GM19324 (cell line): ENCODE results near the gene ERCC5.
A peak's percentile ranks its signal among the peaks of the same experiment; 100 is the strongest.

Source experiments
- ATAC-seq: cut with Tn5 transposase; IDR thresholded peaks from one replicate; pipeline ENCODE4 v1.9.1; 2021; ENCODE audit warnings: mild to moderate bottlenecking, moderate library complexity; ENCODE audit not compliant: unreplicated experiment, low FRiP score

ERCC5 gene

DNA sequence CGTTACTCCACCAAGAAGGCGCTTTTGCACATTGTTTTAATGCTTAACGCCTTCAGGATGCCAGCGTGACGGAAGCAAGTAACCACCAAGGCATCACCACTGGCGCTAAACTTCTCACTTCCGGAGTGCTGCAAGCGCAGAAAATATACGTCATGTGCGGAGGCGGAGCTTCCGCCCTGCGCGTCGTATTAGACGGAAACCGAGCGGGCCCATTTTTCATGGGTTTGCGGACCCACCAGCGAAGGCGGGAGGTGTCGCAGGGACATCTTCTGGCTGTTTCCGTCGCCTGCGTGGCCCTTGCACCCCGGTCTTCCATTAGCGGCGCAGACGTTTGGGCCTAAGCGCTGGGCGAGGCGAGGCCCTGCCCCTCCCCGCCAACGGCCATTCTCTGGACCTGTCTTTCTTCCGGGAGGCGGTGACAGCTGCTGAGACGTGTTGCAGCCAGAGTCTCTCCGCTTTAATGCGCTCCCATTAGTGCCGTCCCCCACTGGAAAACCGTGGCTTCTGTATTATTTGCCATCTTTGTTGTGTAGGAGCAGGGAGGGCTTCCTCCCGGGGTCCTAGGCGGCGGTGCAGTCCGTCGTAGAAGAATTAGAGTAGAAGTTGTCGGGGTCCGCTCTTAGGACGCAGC is at the start of gene ERCC5:
TSS of gene ERCC5 (plus strand) at position 403 of the 631 bp plus-strand sequence. CDS start 235 bp downstream, outside the sequence.
- ATAC-seq, result peak; percentile 90

DNA sequence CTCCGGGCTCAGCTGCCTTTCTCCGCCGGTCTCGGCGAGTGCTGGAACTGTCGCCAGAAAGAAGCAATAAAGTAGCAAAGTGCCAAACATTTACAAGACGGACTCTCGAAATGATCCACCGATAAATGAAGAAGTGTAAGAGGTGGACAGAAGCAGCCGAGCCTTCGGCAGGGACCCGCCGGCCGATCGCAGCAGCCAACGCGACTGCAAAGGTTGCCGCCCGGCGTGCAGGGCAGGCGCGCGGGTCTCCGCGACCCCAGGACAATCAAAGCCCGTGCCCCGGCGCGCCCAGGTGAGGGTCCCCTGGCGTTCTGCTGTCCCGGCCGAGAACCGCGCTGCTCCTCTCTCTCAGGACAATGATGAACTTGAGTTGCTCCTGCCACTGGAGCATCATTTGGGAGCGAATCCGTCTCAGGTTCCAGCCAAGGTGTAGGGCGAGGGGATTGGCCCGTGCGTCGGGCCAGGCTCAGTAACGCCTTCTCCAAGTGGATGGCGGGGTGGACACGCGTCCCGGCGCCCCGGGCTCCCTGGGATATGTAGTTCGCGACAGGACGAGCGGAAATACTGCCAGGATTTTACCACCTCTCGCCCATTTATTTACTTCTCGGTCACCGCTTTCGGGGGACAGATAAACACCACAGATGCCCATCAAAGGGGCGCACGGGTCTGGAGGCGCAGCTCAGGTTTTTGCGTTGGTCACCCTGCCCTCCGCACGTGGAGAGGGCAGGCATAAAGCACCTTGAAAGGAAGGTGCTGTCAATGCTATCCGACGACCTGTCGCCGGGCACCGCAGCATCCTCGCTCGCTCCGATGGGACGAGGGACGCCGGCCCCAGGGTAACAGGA is 47.0 kb upstream of the ERCC5 start, which contains the start of the genes BIVM and POGLUT2:
TSS of gene BIVM (plus strand) at position 539 of the 845 bp plus-strand sequence. CDS start 8,149 bp downstream, outside the sequence.
TSS of gene POGLUT2 (minus strand) at position 396 of the 845 bp plus-strand sequence. CDS start at position 90, 306 bp downstream.
- peak; percentile 80 for ATAC-seq

GRCh38 chr13:102799426-102800144 is 46.2 kb upstream of the ERCC5 start:
- peak; percentile 13 for ATAC-seq

DNA sequence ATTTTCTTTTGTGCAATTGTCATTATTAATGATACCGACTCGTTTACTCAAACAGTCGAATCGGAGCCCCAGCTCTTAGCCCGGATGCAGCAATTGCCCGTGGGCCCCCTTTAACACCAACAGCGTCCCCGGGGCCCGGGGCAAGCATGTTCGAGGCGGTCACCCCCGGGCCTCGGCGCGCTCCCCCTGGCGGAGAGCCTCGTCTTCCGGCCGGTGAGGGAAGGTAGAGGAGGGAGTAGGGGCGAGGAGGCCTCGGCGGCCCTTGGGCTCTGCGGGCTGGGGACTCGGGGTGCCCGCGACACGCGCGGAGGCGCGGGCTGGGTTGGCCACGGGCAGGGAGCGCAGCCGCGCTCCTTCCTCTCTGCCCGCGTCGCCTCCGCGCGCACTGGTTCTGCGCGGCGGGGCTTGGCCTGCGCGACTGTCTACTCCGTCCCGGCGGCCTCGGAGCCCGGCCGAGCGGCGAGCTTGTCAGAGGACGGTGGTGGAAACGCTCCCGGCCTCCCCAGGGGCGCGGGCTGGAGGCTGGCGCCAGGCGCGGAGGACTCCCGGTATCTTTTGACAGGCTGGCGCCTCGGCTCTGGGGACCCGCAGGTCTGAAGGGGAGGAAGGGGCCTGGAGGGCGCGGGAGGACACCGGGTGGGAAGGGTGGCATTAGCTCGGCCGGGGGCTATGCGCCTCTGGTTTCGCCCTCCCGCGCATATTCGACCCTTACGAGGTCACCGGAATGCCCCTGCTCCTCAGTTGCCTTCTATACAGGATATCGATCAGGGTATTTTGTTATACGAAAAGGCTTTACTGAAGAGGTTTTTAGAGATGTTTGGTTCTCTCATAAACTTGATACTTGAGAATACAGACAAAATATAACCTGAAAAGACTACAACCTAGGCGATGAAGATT is 45.4 kb upstream of the ERCC5 start:
- ATAC-seq, result peak; percentile 91

GRCh38 chr13:102805680-102806079 is 40.2 kb upstream of the ERCC5 start:
- ATAC-seq, result no peak

DNA sequence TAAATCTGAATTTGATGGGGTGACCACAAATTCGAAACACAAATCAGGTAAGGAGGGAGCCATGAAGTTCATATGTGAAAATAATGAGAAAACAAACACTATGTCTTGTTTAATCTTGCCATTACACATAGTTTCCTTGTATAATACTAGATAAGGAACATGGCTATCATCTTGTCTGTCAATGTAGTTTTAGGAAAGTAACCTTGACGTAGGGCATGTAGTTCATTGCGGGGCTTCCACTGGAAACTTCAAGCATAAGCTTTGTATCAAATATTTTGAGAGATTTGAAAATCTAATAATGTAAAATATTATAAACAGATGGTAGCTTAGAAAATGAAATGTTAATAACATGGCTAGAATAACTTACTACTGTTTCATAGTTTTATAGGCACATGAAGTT is 38.1 kb upstream of the ERCC5 start:
- ATAC-seq, result no peak

DNA sequence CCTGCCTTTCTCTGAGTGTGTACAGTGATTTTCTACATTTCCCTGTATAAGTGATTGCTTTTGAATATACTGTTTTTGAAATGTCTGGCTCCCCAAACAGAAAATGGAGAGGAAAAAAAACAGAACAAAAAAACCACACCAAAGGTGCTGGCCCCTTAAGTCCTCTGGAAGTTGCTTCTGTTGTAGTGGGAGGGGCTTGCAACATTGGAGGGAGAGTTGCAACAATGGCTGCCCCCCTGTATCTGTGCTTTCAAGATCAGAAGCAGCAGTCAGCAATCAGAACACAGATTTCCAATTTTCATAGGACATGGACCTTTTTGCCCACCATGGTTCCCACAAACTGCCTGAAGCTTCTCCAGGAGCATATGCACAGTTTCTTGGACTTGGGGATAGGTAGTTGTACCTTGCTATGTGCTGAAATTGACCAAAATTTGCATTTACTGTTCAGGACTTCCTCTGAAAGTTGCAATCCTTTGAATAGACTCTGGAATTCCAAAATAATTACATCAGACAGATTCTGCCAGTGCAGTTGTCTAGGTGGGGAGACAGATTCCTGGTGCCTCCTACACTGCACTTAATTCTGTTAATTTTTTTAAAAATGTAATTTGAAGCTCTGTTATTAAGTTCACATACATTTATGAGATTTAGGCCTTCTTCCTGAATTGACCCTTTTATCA is 33.1 kb upstream of the ERCC5 start:
- no peak for ATAC-seq

DNA sequence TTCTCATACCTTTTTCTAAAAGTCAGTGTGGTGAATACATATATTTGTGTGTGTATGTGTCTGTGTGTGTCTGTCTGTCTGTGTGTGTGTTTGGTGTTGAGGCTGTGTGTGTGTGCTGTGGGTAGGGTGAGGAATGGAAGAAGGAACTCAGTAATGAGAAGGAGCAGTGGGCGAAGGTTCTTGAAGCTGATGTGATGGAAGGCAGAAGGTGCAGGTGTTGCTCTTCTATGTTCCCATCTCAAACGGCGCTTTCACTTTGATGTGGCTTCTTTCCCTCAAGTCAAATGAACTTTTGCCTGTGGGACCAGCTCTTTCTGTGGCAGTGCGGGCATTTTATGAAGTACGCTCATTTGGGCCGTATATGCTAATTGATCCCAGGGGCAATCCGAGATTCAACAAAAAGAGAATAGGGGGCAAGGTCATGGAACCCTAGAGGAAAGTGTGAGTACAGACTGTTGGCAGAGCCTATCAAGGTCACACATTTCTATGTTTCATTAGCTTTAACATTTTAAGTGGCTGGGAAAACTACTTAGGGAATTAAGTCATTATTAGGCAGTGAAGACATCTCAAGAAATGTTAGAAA is 31.7 kb upstream of the ERCC5 start:
- peak; percentile 71 for ATAC-seq

DNA sequence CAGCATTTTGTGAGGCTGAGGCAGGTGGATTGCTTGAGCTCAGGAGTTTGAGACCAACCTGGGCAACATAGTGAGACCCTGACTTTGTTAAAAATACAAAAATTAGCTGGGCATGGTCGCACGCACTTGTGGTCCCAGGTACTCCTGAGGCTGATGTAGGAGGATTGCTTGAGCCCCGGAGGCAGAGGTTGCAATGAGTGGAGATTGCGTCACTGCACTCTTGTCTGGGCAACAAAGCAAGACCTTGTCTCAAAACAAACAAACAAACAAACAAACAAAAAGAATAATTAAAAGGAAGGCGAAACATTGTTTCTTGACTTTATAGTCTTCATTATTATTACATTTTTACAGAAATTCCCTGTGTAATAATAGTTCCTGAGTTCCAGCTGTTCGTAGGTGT is 31.0 kb upstream of the ERCC5 start:
- ATAC-seq, result no peak

- no peak for ATAC-seq
Observed at GRCh38 chr13:102815788-102816187, 30.0 kb upstream of the ERCC5 start.

- ATAC-seq, result no peak
Observed at GRCh38 chr13:102816708-102817107, 29.1 kb upstream of the ERCC5 start.

- ATAC-seq, result no peak
Observed at GRCh38 chr13:102817241-102817640, 28.6 kb upstream of the ERCC5 start.

DNA sequence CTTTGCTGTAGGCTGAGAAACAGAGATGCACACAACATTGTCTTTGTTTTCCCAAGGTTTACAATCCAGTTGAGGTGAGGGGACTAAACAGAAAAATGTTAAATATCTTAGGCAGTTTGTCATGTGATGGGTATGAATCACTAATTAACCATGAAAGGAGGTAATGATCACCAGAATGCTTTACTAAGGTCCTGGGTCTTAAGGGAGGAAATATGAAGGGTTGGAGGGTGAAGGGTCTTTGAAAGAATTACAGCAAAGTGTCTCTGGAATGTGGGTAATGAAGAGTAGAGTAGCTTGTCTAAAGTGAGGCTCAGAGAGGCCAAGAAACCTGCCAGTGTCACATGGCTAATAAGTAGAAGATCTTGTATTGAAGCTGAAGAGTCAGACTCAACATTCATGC is 27.9 kb upstream of the ERCC5 start:
- no peak for ATAC-seq

DNA sequence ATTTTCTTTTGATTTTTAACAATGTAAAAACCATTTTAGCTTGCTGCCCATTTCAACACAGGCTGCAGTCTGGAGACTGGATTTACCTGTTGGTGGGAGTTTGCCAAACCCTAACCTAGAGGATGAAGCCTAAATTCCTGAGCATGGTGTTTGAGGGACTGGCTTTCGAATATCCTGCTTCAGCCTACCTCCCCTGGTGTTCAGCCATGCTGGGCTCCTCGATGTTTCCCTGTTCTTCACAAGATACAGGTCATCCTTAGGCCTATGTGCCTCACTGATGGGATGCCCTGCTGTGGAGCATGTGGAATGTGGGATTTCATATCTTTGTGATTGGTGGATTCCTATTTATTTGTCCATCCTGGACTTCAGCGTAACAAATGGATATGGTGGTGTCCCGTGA is 20.4 kb upstream of the ERCC5 start:
- no peak for ATAC-seq

DNA sequence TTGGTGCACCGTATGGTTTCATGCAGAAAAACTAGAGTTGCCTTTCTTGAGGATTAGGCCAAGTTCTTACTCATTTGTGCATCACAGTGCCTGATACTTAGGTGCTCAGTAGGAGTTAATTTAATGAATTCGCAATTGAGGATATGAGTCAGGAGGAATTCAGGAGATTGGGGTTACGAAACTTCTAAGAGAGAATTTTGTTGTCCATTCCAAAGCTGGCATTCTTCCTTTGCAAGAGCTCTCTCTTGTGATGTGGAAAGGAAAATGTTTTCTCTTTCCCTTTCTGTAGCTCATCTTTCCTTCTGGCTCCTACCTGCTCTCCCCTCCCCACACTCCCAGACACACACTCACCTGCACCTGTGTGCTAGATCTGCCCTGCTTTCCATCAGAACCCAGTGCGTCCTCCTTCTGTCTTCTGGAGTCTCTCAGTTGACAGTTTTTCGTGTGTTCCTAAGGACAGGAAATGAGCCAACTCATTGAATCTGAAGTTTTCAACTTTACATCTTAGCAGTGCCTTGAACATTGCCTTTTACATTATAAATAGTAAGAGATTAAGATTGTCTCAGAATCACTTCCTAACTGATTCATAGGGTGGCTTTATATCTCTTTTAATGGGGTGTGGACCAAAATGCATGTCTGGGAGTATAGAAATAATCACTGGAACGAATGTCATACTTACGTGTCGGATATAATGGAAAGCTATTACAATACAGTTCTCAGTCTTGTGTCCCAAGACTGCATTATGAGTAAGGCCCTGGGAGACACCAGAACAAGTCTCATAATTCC is 19.7 kb upstream of the ERCC5 start:
- ATAC-seq, result no peak

- ATAC-seq, result no peak
Observed at GRCh38 chr13:102830646-102831045, 15.2 kb upstream of the ERCC5 start.

- no peak for ATAC-seq
Observed at GRCh38 chr13:102836471-102836870, 9.4 kb upstream of the ERCC5 start.

- ATAC-seq, result no peak
Observed at GRCh38 chr13:102838273-102838672, 7.6 kb upstream of the ERCC5 start.
